Heart left ventricle (tissue), 16 donors: ENCODE data around the gene RNF4. TPM values are rescaled to one million over a fixed set of nuclear protein-coding genes. Genes with fewer than 3 reads are reported as not detected.
A peak's percentile ranks its signal among the peaks of the same experiment; 100 is the strongest.

Experiments used
- ATAC-seq, 4 donors: fragments of 200-7000 bp; cut with Tn5 transposase; one replicate each; pipeline ENCODE4 v1.9.1; 2020 to 2022; ENCODE audit warnings: moderate library complexity in 4 of 4, mild to moderate bottlenecking in 3 of 4, moderate number of reproducible peaks in 1 of 4
- DNase-seq, 5 donors: peaks; one replicate each; pipeline ENCODE4 v3.0.0-alpha.2; 2020
- H3K27ac ChIP-seq, 12 donors: fragments of 200-600 bp; sonication (generic) in 4 of 12; one replicate each; pipeline versions ENCODE4 v1.5.0 to v1.8.0; 2016 to 2022; ENCODE audit warnings: mild to moderate bottlenecking in 2 of 12
- H3K27me3 ChIP-seq, 9 donors: fragments of 200-600 bp; sonication (generic) in 2 of 9; one replicate each; pipeline versions ENCODE4 v1.5.1 to v1.8.0; 2016 to 2022; ENCODE audit warnings: mild to moderate bottlenecking in 3 of 9
- H3K36me3 ChIP-seq, 9 donors: fragments of 200-600 bp; sonication (generic) in 2 of 9; one replicate each; pipeline versions ENCODE4 v1.5.0 to v1.8.0; 2018 to 2022; ENCODE audit warnings: mild to moderate bottlenecking in 2 of 9
- H3K4me1 ChIP-seq, 12 donors: fragments of 200-600 bp; sonication (generic) in 4 of 12; one replicate each; pipeline versions ENCODE4 v1.5.0 to v1.8.0; 2016 to 2022; ENCODE audit warnings: mild to moderate bottlenecking in 3 of 12
- H3K4me3 ChIP-seq, 12 donors: fragments of 200-600 bp; sonication (generic) in 4 of 12; one replicate each; pipeline versions ENCODE4 v1.5.0 to v1.8.0; 2017 to 2022; ENCODE audit warnings: mild to moderate bottlenecking in 9 of 12, moderate library complexity in 4 of 12
- H3K9me3 ChIP-seq, 12 donors: fragments of 200-600 bp; sonication (generic) in 4 of 12; one replicate each; pipeline versions ENCODE4 v1.5.0 to v1.8.0; 2016 to 2022; ENCODE audit warnings: mild to moderate bottlenecking in 1 of 12
- POLR2A ChIP-seq, 2 donors: fragments of 450-650 bp; IDR thresholded peaks; one replicate each; pipeline ENCODE4 v1.6.1; 2017; ENCODE audit warnings: antibody characterized with exemption in 2 of 2, mild to moderate bottlenecking in 2 of 2, moderate library complexity in 2 of 2
- WGBS, 4 donors: extraction: QIAGEN DNeasy Blood & Tissue Kit in 2 of 4; methylation state at CpG; one replicate each; pipeline versions ENCODE4 v1.1.5 to v1.1.7; 2013 to 2018; 5-methylcytosine and 5-hydroxymethylcytosine counted together
- intact Hi-C, 10 donors: fragments of 100-400 bp; cut with DNase I; formaldehyde crosslinking; loops; one replicate each; pipeline versions ENCODE4 v1.11.1 to v1.14.2; 2022
- polyA plus RNA-seq, 2 donors: library from polyadenylated mRNA; stranded (reverse); fragments of 200-250 nt; gene quantifications; one replicate each; pipeline ENCODE4 v1.2.3, GENCODE V29; 2013
- total RNA-seq, 9 donors: library from RNA; depleted of rRNA in 2 of 9; stranded (reverse); fragments of >200 nt in 2 of 9; fragmentation: NEBNext Ultra II Directional in 3 of 9; extraction: Animal tissue kit (Norgen Biotek cat#: 25700) in 3 of 9; gene quantifications; one replicate each; pipeline versions ENCODE4 v1.1.0 to v1.2.4, GENCODE V29; 2016 to 2023
- TF ChIP-seq, protein P1 (sequence below), 12 donors: fragments of 200-600 bp; sonication (generic) in 4 of 12; IDR thresholded peaks; one replicate each; pipeline versions ENCODE4 v1.5.0 to v1.8.0; 2018 to 2022; ENCODE audit warnings: antibody characterized with exemption in 12 of 12, mild to moderate bottlenecking in 5 of 12
- donor health status: ischemic (EF 13 %, LVEDD 7.1; RV severe dilation, severe dysfunction).
- donor health status: healthy with polysubstance abuse.
- donor health status: DM: no; HTN: yes; CAD: no.
- donor health status: DM: no; HTN: no; CAD: no.
- donor health status: ischemic (EF 25% LVEDD 6.9; RV normal size, moderate dysfunction).
- donor health status: ischemic (EF 25% LVEDD 5.7; RV mildly dilated, moderate dysfunction).
- donor health status: healthy.
- donor health status: DM: yes; HTN: yes; CAD: no.
- donor health status: ischemic (EF 35%, LVEDD 5.7; RV mildly dilated, moderate dysfunction).
- donor health status: nonischemic (EF 11% LVEDD 7.7; RV severe dilation, severe dysfunction).
- donor health status: DM: yes; HTN: yes; CAD: no.
- donor health status: PGD.
- donor health status: ischemic (EF 29% LVEDD 5.4; RV normal size, mild dysfunction).
- donor health status: nonischemic (EF 23%, LVEDD 6.1; RV moderate dilation, normal function).

RNF4 gene
- total and polyA plus RNA-seq, 11 donors = 10.6 to 45.7 (median 30.8) TPM

DNA sequence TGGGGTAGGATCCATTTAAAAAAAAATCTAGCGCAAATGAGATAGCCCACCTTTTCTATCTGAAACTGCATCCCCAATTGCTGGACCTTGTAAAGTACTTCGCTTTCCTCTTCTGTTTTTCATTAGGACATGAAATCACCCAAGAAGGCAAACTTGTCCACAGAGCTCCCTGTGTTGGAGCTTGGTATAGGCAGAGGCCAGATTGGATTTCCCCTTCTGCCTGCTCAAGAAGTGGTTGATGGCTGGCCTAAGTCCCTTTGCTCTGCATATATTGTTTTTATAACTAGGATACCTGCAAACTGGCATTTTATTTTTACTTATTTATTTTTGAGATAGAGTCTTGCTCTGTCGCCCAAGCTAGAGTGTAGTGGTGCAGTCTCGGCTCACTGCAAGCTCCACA is 28.4 kb downstream of the RNF4 start:
- ATAC-seq (no peak), DNase-seq (no peak)
- H3K36me3 ChIP-seq = peaks cover 0 to 96% (median 74%) of the 10 kb centered on the region in 9 donors
- no peaks in the 10 kb centered on the region for H3K27me3 ChIP-seq
- TF ChIP-seq, protein P1, sequence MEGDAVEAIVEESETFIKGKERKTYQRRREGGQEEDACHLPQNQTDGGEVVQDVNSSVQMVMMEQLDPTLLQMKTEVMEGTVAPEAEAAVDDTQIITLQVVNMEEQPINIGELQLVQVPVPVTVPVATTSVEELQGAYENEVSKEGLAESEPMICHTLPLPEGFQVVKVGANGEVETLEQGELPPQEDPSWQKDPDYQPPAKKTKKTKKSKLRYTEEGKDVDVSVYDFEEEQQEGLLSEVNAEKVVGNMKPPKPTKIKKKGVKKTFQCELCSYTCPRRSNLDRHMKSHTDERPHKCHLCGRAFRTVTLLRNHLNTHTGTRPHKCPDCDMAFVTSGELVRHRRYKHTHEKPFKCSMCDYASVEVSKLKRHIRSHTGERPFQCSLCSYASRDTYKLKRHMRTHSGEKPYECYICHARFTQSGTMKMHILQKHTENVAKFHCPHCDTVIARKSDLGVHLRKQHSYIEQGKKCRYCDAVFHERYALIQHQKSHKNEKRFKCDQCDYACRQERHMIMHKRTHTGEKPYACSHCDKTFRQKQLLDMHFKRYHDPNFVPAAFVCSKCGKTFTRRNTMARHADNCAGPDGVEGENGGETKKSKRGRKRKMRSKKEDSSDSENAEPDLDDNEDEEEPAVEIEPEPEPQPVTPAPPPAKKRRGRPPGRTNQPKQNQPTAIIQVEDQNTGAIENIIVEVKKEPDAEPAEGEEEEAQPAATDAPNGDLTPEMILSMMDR (IDR thresholded peaks at IDR 0.05) = no peak
- TF ChIP-seq POLR2A (IDR thresholded peaks at IDR 0.05) = no peak
- no peak overlapping the region for H3K4me3 ChIP-seq
- H3K27ac ChIP-seq = peak overlapping the region in 1 of 12 donors; percentile 64
- intact Hi-C loops = no loop called here
- peaks cover 3 to 41% (median 18%) of the 10 kb centered on the region in 12 donors for H3K4me1 ChIP-seq
- 93 to 97% (median 96%) methylated on average over 4 of the region's 4 CpGs for WGBS, 4 donors
- no peaks in the 10 kb centered on the region for H3K9me3 ChIP-seq

DNA sequence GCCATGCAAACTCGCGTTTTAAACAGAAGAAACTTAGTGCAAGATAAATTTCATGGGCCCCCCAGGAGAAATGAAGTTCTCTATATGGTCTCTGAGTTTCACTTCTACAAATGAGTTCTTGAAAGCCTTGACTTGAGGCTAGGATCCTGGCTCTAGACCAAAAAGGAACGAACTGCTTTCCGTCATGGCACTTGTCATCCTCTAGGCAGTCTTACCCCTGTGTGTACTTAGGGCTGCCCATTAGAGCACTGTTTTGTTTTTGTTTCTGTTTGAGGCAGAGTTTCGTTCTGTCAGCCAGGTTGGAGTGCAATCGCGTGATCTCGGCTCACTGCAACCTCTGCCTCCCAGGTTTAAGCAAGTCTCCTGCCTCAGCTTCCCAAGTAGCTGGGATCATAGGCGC is 29.0 kb downstream of the RNF4 start:
- DNase-seq (no peak), ATAC-seq (peak in 3 of 4 donors; percentile 16 to 47 (median 46))
- WGBS, 4 donors = 89 to 97% (median 92%) methylated on average over 9 of the region's 9 CpGs
- H3K27me3 ChIP-seq = no peaks in the 10 kb centered on the region
- TF ChIP-seq, protein P1 (IDR thresholded peaks at IDR 0.05) = no peak
- TF ChIP-seq POLR2A (IDR thresholded peaks at IDR 0.05) = no peak
- H3K9me3 ChIP-seq = no peaks in the 10 kb centered on the region
- H3K4me3 ChIP-seq = no peak overlapping the region
- peaks cover 0 to 41% (median 16%) of the 10 kb centered on the region in 12 donors for H3K4me1 ChIP-seq
- peak overlapping the region in 1 of 12 donors; percentile 64 for H3K27ac ChIP-seq
- peaks cover 0 to 96% (median 72%) of the 10 kb centered on the region in 9 donors for H3K36me3 ChIP-seq
- intact Hi-C loops = no loop called here

DNA sequence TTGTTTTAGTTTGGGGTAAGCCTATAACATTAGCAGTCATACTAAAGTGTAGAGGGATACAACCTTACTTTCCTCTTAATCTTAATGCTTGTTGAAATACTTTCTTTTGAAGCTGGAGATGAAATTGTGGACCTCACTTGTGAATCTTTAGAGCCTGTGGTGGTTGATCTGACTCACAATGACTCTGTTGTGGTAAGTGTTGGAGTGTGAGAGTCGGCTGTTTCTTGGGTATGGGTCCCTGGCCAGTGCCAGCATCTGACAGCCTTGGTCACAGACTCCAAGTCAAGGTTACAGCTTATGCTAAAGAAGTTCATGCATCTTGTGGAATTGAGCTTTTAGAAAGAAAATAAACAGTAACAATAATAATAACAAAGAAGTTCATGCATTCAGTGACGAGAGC is 31.6 kb downstream of the RNF4 start:
- Histone ChIP-seq H3K27me3 (no peaks in the 10 kb centered on the region), H3K36me3 (peaks cover 0 to 95% (median 74%) of the 10 kb centered on the region in 9 donors), H3K4me1 (peaks cover 0 to 22% (median 3%) of the 10 kb centered on the region in 12 donors), H3K27ac (no peak overlapping the region), H3K4me3 (no peak overlapping the region), H3K9me3 (no peaks in the 10 kb centered on the region)
- DNase-seq (no peak), ATAC-seq (no peak)
- 92 to 100% (median 96%) methylated on average over 2 of the region's 2 CpGs for WGBS, 4 donors
- TF ChIP-seq POLR2A (IDR thresholded peaks at IDR 0.05) = no peak
- TF ChIP-seq, protein P1 (IDR thresholded peaks at IDR 0.05) = no peak
- intact Hi-C loops = no loop called here

DNA sequence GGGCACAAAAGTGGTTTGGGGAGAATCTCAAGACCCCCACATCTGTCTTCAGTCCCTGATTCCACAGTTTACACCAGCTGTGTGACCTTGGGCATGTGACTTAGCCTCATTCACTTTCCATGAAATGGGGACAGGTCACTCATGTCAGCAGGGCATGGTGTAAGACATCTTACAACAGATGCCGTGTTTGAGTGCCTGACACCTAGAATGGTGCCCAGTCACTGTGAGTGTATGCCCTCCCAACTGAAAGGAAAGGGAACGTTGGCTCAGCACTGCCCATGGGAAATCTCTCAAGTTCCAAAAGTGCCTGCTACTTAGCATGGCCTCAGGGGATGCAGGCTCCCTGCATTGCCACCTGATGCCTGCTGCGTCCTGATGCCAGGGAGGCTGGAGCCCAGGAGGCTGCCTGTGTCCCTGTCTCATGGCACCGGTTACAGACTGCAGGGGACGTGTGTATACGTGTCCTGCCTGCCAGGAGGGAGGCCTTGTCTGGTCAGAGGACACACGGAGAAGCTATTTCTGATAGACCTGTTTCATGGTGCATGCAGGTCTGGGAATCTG is 32.2 kb downstream of the RNF4 start:
- Histone ChIP-seq H3K27me3 (no peaks in the 10 kb centered on the region), H3K27ac (no peak overlapping the region), H3K36me3 (peaks cover 0 to 94% (median 72%) of the 10 kb centered on the region in 9 donors), H3K4me3 (no peak overlapping the region), H3K9me3 (no peaks in the 10 kb centered on the region), H3K4me1 (peaks cover 0 to 17% (median under 1%) of the 10 kb centered on the region in 12 donors)
- intact Hi-C loops = no loop called here
- 86 to 88% (median 88%) methylated on average over 3 to 7 of the region's 7 CpGs for WGBS, 4 donors
- peak in 1 of 4 donors; percentile 27 for ATAC-seq
- TF ChIP-seq, protein P1 (IDR thresholded peaks at IDR 0.05) = no peak
- TF ChIP-seq POLR2A (IDR thresholded peaks at IDR 0.05) = no peak
- DNase-seq = no peak
